Measurements from ENCODE around the gene CAMK2A.

- no peak for TF ChIP-seq ZNF561 (tag by site-specific recombination; IDR thresholded peaks at IDR 0.05; ENCODE audit: borderline replicate concordance)
- TF ChIP-seq, protein P1, sequence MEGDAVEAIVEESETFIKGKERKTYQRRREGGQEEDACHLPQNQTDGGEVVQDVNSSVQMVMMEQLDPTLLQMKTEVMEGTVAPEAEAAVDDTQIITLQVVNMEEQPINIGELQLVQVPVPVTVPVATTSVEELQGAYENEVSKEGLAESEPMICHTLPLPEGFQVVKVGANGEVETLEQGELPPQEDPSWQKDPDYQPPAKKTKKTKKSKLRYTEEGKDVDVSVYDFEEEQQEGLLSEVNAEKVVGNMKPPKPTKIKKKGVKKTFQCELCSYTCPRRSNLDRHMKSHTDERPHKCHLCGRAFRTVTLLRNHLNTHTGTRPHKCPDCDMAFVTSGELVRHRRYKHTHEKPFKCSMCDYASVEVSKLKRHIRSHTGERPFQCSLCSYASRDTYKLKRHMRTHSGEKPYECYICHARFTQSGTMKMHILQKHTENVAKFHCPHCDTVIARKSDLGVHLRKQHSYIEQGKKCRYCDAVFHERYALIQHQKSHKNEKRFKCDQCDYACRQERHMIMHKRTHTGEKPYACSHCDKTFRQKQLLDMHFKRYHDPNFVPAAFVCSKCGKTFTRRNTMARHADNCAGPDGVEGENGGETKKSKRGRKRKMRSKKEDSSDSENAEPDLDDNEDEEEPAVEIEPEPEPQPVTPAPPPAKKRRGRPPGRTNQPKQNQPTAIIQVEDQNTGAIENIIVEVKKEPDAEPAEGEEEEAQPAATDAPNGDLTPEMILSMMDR (tag by site-specific recombination; IDR thresholded peaks at IDR 0.05): no peak
- no peak for TF ChIP-seq HOXD13 (CRISPR knock-in tag; IDR thresholded peaks at IDR 0.05; ENCODE audit: borderline replicate concordance)
- no peak for TF ChIP-seq ZNF639 (tag by site-specific recombination; IDR thresholded peaks at IDR 0.05)
- TF ChIP-seq ZBTB20 (tag by site-specific recombination; IDR thresholded peaks at IDR 0.05): no peak
- TF ChIP-seq ZNF2 (tag by site-specific recombination; IDR thresholded peaks at IDR 0.05): no peak
- no peak for TF ChIP-seq RBAK (tag by site-specific recombination; IDR thresholded peaks at IDR 0.05)
- TF ChIP-seq ZNF23 (tag by site-specific recombination; IDR thresholded peaks at IDR 0.05; ENCODE audit: borderline replicate concordance): no peak
Measured at GRCh38 chr5:150322202-150322601, 32.6 kb upstream of the CAMK2A start.

Data from HEK293 (cell line).